Regular cardiac myocyte (primary cell): ENCODE results near the gene ZFP37. TPM values are rescaled to one million over a fixed set of nuclear protein-coding genes. Genes with fewer than 3 reads are reported as not detected.

Source experiments
- total RNA-seq: library from RNA; depleted of rRNA; stranded (reverse); fragments of >200 nt; gene quantifications from 2 replicates; pipeline ENCODE4 v1.2.3, GENCODE V29; 2014

The ZFP37 gene
- 1.7 and 2.3 TPM in 2 replicates for total RNA-seq

GRCh38 chr9:113056191-113057106 lies at the start of gene ZFP37:
Gene ZFP37 (minus strand): TSS chr9:113056724. CDS start chr9:113056688, 36 bp downstream.

GRCh38 chr9:113011911-113012381 lies 44.6 kb downstream of the ZFP37 start, which contains the start of gene ZNF883:
Gene ZNF883 (minus strand): TSS chr9:113012192.

Other genes starting within 250 kb of the ZFP37 start
- not detected in 2 replicates for gene SLC46A2, start 165.8 kb downstream of the ZFP37 start, total RNA-seq
- gene ZNF883, start 44.5 kb downstream of the ZFP37 start, total RNA-seq: 1.9 and 6.2 TPM in 2 replicates
- 7.3 and 20.3 TPM in 2 replicates for gene SLC31A2, start 94.3 kb upstream of the ZFP37 start, total RNA-seq
- 16.7 and 17.5 TPM in 2 replicates for gene FKBP15, start 164.6 kb upstream of the ZFP37 start, total RNA-seq
- 26.8 and 29.1 TPM in 2 replicates for gene SLC31A1, start 164.8 kb upstream of the ZFP37 start, total RNA-seq
- 37.2 and 78.8 TPM in 2 replicates for gene CDC26, start 218.8 kb upstream of the ZFP37 start, total RNA-seq
- gene PRPF4, start 218.9 kb upstream of the ZFP37 start, total RNA-seq: 28.2 and 57.5 TPM in 2 replicates
- not detected in 2 replicates for gene RNF183, start 246.7 kb upstream of the ZFP37 start, total RNA-seq